ENCODE data around the gene RAB20. TPM values are rescaled to one million over a fixed set of nuclear protein-coding genes. Genes with fewer than 3 reads are reported as not detected.
A peak's percentile ranks its signal among the peaks of the same experiment; 100 is the strongest.

RAB20 gene
- total and polyA plus RNA-seq, 2 donors (not counting 1 experiment from before 2014, with no cell fraction given): 2.4 to 4.6 TPM

- Histone ChIP-seq H3K9ac (ENCODE audit: low read length) (no peak overlapping the region), H3K79me2 (ENCODE audit: control insufficient read depth, insufficient read depth, low read length) (no peaks in the 10 kb centered on the region), H3K4me1 (ENCODE audit: control insufficient read depth in 2 of 2, insufficient read depth in 2 of 2, low read length in 2 of 2) (peaks cover 0 to 4% of the 10 kb centered on the region in 2 donors), H3K27me3 (replicated peaks in 1 of 4; ENCODE audit: control extremely low read depth in 1 of 4, control insufficient read depth in 3 of 4, insufficient read depth in 4 of 4, low read length in 3 of 4) (no peaks in the 10 kb centered on the region), H3K36me3 (replicated peaks in 1 of 2; ENCODE audit: control extremely low read depth in 1 of 2, control insufficient read depth in 1 of 2, extremely low read depth in 1 of 2, insufficient read depth in 2 of 2, low read length in 1 of 2) (no peaks in the 10 kb centered on the region), H3K4me2 (replicated peaks; ENCODE audit: low read depth, low read length, poor library complexity, severe bottlenecking) (peak overlapping the region; percentile 14), H3K27ac (ENCODE audit: low read length in 2 of 2) (no peak overlapping the region), H4K20me1 (ENCODE audit: control insufficient read depth, insufficient read depth, low read length, poor library complexity, severe bottlenecking) (no peaks in the 10 kb centered on the region), H3K4me3 (ENCODE audit: control extremely low read depth in 1 of 5, extremely low read depth in 1 of 5, insufficient read depth in 1 of 5, low read depth in 2 of 5, low read length in 4 of 5) (no peak overlapping the region), H2AFZ (ENCODE audit: insufficient read depth, low read depth, low read length, poor library complexity, severe bottlenecking) (no peak overlapping the region), H3K9me3 (ENCODE audit: control extremely low read depth in 1 of 3, control insufficient read depth in 2 of 3, insufficient read depth in 1 of 3, low read length in 2 of 3) (no peaks in the 10 kb centered on the region)
- no peak for TF ChIP-seq CTCF (IDR thresholded peaks at IDR 0.05)
- TF ChIP-seq EZH2 (IDR thresholded peaks at IDR 0.05; ENCODE audit: borderline replicate concordance, insufficient read depth, low read depth, low read length, poor library complexity, severe bottlenecking): no peak
- Mint-ChIP-seq H3K27me3 (no peaks in the 10 kb centered on the region), H3K27ac (no peak overlapping the region), H3K4me1 (no peaks in the 10 kb centered on the region), H3K4me3 (no peak overlapping the region), H3K9me3 (ENCODE audit: insufficient read depth) (no peaks in the 10 kb centered on the region)
- no peak for ATAC-seq (ENCODE audit: low read depth)
- ChIA-PET CTCF (no interaction called here), POLR2A (no interaction called here)
- intact Hi-C loops (cut with micrococcal nuclease): no loop called here
- no peak for DNase-seq
- WGBS (ENCODE audit: insufficient coverage): 93% methylated on average over 23 of the region's 24 CpGs
Observed at GRCh38 chr13:110491869-110492678, 69.4 kb downstream of the RAB20 start.

- no peak for TF ChIP-seq CTCF (IDR thresholded peaks at IDR 0.05)
- TF ChIP-seq EZH2 (IDR thresholded peaks at IDR 0.05; ENCODE audit: borderline replicate concordance, insufficient read depth, low read depth, low read length, poor library complexity, severe bottlenecking): no peak
- 97% methylated on average over 16 of the region's 24 CpGs for WGBS (ENCODE audit: insufficient coverage)
- POLR2A ChIA-PET: no interaction called here
Observed at GRCh38 chr13:110490009-110490770, 71.3 kb downstream of the RAB20 start.

More at GRCh38 chr13:110490009-110490770, 71.3 kb downstream of the RAB20 start:
- Histone ChIP-seq H2AFZ (ENCODE audit: insufficient read depth, low read depth, low read length, poor library complexity, severe bottlenecking) (no peak overlapping the region), H3K4me1 (ENCODE audit: control insufficient read depth in 2 of 2, insufficient read depth in 2 of 2, low read length in 2 of 2) (peaks cover 0 to 4% of the 10 kb centered on the region in 2 donors), H3K27me3 (replicated peaks in 1 of 4; ENCODE audit: control extremely low read depth in 1 of 4, control insufficient read depth in 3 of 4, insufficient read depth in 4 of 4, low read length in 3 of 4) (no peaks in the 10 kb centered on the region), H3K9ac (ENCODE audit: low read length) (no peak overlapping the region), H3K27ac (ENCODE audit: low read length in 2 of 2) (no peak overlapping the region), H3K79me2 (ENCODE audit: control insufficient read depth, insufficient read depth, low read length) (no peaks in the 10 kb centered on the region), H4K20me1 (ENCODE audit: control insufficient read depth, insufficient read depth, low read length, poor library complexity, severe bottlenecking) (no peaks in the 10 kb centered on the region), H3K36me3 (replicated peaks in 1 of 2; ENCODE audit: control extremely low read depth in 1 of 2, control insufficient read depth in 1 of 2, extremely low read depth in 1 of 2, insufficient read depth in 2 of 2, low read length in 1 of 2) (no peaks in the 10 kb centered on the region), H3K4me3 (ENCODE audit: control extremely low read depth in 1 of 5, extremely low read depth in 1 of 5, insufficient read depth in 1 of 5, low read depth in 2 of 5, low read length in 4 of 5) (no peak overlapping the region), H3K9me3 (ENCODE audit: control extremely low read depth in 1 of 3, control insufficient read depth in 2 of 3, insufficient read depth in 1 of 3, low read length in 2 of 3) (no peaks in the 10 kb centered on the region), H3K4me2 (replicated peaks; ENCODE audit: low read depth, low read length, poor library complexity, severe bottlenecking) (no peak overlapping the region)
- CTCF ChIA-PET: no interaction called here
- Mint-ChIP-seq H3K27me3 (no peaks in the 10 kb centered on the region), H3K4me3 (no peak overlapping the region), H3K27ac (no peak overlapping the region), H3K9me3 (ENCODE audit: insufficient read depth) (no peaks in the 10 kb centered on the region), H3K4me1 (no peaks in the 10 kb centered on the region)
- DNase-seq: no peak
- intact Hi-C loops (cut with micrococcal nuclease): no loop called here
- ATAC-seq (ENCODE audit: low read depth): no peak
